HepG2 (cell line): Measurements from ENCODE around the gene ZNF79.

ENCODE experiments used
- HNRNPK ChIP-seq: fragments of 200-400 bp; formaldehyde crosslinking; IDR thresholded peaks from 2 replicates; pipeline ENCODE4 v1.6.1; 2018; ENCODE audit warnings: low read length, low read depth, moderate library complexity, mild to moderate bottlenecking; ENCODE audit not compliant: poor library complexity, severe bottlenecking
- POLR2AphosphoS5 ChIP-seq: IDR thresholded peaks from 2 replicates; pipeline ENCODE4 v1.6.1; 2012; ENCODE audit warnings: low read depth, low read length
- ZC3H4 ChIP-seq: sonication (generic); formaldehyde crosslinking; IDR thresholded peaks from 2 replicates; pipeline ENCODE4 v1.4.0; 2020; ENCODE audit warnings: missing genetic modification reagents, borderline replicate concordance
- TF ChIP-seq, protein P1 (sequence below): sonication (generic); formaldehyde crosslinking; IDR thresholded peaks from 2 replicates; pipeline ENCODE4 v1.5.0; 2020; ENCODE audit warnings: mild to moderate bottlenecking, missing genetic modification reagents, moderate library complexity

DNA sequence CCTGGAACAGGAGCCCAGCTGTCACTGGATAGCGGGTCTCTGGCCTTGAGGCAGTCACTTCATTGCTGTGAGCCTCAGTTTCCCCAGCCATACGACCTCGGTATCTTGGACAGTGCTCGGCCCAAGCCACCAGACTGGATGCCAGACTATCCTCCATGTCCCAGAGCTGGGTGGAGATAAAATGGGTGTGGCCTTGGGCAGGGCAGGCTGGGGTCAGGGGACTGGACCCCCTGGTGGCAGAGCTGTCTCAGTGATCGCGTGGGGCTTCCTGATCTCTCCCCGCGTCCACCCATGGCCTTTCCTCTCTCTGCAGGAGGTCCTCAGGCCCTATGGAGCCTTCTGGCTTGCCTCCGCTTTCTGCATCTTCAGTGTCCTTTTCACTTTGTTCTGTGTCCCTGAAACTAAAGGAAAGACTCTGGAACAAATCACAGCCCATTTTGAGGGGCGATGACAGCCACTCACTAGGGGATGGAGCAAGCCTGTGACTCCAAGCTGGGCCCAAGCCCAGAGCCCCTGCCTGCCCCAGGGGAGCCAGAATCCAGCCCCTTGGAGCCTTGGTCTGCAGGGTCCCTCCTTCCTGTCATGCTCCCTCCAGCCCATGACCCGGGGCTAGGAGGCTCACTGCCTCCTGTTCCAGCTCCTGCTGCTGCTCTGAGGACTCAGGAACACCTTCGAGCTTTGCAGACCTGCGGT is 17.2 kb upstream of the ZNF79 start:
- TF ChIP-seq HNRNPK (no peak), ZC3H4 (no peak), POLR2AphosphoS5 (no peak)
- TF ChIP-seq, protein P1, sequence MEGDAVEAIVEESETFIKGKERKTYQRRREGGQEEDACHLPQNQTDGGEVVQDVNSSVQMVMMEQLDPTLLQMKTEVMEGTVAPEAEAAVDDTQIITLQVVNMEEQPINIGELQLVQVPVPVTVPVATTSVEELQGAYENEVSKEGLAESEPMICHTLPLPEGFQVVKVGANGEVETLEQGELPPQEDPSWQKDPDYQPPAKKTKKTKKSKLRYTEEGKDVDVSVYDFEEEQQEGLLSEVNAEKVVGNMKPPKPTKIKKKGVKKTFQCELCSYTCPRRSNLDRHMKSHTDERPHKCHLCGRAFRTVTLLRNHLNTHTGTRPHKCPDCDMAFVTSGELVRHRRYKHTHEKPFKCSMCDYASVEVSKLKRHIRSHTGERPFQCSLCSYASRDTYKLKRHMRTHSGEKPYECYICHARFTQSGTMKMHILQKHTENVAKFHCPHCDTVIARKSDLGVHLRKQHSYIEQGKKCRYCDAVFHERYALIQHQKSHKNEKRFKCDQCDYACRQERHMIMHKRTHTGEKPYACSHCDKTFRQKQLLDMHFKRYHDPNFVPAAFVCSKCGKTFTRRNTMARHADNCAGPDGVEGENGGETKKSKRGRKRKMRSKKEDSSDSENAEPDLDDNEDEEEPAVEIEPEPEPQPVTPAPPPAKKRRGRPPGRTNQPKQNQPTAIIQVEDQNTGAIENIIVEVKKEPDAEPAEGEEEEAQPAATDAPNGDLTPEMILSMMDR (CRISPR knock-in tag), result no peak
